Subcutaneous adipose tissue (tissue), 4 donors: Measurements from ENCODE around the gene KCTD17. TPM values are rescaled to one million over a fixed set of nuclear protein-coding genes. Genes with fewer than 3 reads are reported as not detected.

Source experiments
- total RNA-seq, 4 donors: library from RNA; depleted of rRNA; stranded (reverse); fragments of >200 nt; gene quantifications; one replicate each; pipeline ENCODE4 v1.1.0, GENCODE V29; 2016
- TF ChIP-seq, protein P1 (sequence below): fragments of 450-650 bp; IDR thresholded peaks from one replicate; pipeline ENCODE4 v1.5.1; 2016; ENCODE audit warnings: low read depth, mild to moderate bottlenecking, control low read depth, antibody characterized with exemption, moderate library complexity

Gene KCTD17
- total RNA-seq, 4 donors from 2014 or later, result 2.9 to 8.9 (median 8.4) TPM

DNA sequence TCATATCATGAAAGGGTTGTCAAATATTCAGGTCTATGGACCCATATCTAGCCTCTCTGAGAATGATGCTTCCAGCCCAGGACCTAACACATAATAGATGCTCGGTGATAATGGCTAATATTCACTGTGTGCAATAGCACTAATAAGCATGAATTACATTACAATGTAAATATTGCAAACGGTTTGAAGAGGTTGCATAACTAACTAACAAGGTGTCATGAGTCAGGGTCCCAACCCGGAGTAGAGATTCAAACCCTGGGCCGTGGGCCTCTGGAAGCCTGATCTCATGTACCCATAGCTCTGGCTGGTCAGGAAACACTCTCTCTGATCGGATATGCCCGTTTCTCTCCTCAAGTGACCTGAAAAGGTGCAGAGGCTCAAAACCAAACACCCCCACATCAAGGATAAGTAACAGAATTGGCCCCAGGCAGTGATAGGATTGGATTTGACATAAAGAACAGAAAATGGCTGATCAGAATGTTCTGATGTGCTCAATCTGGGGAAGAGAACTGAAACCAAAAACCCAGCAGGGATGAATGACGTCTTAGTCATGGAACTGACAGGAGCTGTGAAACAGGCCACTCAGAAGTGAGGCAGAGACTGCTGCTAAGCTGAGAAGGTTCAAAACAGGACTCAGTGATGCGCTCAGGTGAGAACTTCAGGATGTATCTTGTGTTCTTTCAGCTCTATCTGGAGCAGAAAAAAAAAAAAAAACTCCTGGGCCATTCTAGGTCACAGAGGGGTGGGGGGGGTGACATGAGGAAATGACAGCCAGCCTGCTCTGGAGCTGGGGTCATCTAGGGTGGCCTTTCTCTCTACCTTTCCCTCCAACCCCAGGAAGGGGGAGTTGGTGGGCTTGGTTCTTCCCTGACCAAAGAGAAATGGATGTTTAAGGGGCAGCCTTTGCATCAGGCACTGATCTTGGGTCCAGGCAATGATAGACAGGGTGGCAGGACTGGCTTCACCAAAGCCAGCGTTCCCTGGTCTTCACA is 6.6 kb upstream of the KCTD17 start:
- TF ChIP-seq, protein P1, sequence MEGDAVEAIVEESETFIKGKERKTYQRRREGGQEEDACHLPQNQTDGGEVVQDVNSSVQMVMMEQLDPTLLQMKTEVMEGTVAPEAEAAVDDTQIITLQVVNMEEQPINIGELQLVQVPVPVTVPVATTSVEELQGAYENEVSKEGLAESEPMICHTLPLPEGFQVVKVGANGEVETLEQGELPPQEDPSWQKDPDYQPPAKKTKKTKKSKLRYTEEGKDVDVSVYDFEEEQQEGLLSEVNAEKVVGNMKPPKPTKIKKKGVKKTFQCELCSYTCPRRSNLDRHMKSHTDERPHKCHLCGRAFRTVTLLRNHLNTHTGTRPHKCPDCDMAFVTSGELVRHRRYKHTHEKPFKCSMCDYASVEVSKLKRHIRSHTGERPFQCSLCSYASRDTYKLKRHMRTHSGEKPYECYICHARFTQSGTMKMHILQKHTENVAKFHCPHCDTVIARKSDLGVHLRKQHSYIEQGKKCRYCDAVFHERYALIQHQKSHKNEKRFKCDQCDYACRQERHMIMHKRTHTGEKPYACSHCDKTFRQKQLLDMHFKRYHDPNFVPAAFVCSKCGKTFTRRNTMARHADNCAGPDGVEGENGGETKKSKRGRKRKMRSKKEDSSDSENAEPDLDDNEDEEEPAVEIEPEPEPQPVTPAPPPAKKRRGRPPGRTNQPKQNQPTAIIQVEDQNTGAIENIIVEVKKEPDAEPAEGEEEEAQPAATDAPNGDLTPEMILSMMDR, result no peak

DNA sequence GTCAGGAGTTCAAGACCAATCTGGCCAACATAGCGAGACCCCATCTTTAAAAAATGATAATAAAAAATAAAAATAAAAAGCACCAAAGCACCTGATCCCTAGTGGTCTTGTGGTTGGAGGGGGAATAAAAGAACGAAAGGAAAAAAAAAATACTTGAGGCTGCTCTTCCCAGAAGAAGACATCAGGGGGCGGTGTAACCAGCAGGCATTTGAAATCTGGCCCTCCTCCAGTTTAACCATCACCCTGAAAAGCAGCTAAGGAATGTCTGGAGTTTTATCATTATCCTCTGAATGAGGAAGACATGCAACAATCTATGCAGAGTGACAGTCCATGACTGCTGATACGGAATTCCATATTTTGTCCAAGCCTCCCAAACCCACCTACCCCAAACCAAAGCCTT is 5.6 kb upstream of the KCTD17 start:
- TF ChIP-seq, protein P1, result no peak

DNA sequence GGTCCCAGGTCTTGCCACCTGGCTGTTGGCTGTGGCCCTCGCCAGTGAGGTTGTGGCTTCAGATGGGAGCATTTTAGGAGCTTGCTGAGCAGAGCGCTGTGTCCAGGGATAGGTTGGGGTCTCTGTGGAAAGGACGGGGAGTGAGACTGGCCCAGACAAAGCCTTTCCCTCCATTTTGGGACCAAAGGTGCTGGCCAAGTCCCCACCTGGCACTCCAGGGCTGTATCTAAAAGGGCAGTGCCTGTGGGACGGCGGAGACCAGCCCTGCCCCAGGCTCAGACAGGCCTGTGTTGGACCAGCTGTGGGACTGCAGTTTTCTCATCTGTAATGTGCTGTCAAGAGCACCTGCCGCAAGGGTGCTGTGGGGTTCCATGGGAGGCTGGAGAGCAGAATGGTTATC is 5.0 kb upstream of the KCTD17 start:
- TF ChIP-seq, protein P1, result no peak

DNA sequence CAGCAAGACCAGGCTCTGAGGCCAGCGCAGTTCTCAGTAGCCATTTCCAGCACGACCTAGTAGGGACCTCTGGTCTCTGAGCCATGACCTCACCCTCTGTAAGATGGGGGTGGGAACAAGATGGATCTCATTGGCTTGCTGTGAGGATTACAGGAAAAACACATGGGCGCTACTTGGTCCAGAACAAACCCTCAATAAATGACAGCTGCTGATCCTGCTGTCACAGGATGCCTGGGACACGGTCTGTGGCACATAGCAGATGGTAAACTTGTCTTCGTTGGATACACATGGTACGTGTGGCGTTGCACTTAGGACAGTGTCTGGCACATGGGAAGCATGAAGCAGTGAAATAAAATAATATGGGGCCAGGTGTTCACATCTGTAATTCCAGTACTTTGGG is 4.5 kb upstream of the KCTD17 start:
- TF ChIP-seq, protein P1, result no peak

DNA sequence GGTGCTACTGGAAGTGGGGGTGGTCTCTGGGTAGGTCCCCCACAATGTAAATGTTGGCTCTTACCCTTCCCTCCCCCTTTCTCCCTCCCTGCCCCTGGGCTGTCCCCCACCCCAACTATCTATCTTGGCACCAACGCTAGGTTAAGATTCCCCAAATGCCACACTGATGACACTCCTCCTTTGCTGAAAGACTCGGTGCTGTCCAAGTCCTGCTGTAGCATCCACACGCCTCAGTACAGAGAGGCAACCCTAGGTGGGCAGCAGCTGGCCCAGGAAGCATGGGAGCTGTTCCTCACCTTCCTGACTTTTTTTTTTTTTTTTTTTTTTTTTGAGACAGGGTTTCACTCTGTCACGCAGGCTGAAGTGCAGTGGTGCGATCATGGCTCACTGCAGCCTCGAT is 3.4 kb upstream of the KCTD17 start:
- TF ChIP-seq, protein P1, result no peak

DNA sequence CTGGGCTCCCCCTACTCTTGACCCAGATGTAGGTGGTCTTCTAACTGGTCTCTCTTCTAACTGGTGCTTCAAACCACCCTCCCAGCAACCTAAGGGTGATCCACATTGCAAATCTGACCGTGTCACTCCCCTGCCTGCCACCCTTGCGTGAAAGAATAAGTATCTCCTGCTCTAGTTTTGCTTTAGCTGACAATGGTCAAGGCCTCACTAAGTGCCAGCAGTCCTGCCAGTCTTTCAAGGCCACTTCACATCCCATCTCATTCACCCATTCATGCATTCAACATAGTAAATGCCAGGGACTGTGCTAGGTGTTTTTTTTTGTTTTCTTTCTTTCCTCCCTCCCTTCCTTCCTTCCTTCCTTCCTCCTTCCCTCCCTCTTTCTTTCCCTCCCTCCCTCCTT is 2.3 kb upstream of the KCTD17 start:
- TF ChIP-seq, protein P1, result no peak

DNA sequence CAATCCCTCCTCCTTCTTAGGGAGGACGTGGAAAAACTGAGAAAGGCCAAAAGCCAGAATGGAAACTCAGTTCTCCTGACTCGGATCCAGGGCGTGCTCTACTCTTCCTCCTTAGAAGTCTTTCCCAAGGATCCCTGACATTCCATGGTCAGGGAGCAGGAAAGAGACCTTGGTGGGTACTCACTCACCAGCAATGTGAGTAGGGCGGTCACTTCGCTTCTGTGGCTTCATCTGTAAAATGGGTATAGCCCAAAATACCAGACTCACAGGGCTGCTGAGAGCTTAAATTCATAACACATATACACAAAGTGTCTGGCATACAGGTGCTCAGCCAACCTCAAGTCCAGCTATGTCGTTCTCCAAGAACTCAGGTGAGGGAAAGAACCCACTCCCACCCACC is 629 bp upstream of the KCTD17 start:
- TF ChIP-seq, protein P1, result no peak
